GM23338 (cell line): Measurements from ENCODE around the gene SLC6A5.

Experiments used
- CREB1 ChIP-seq: fragments of 250-450 bp; sonication (Bioruptor Pico); IDR thresholded peaks from 2 replicates; pipeline ENCODE4 v1.5.0; 2020; ENCODE audit warnings: low read depth, mild to moderate bottlenecking, moderate library complexity
- EZH2 ChIP-seq: fragments of 200-600 bp; sonication (generic); IDR thresholded peaks from one replicate; pipeline ENCODE4 v1.8.0; 2017; ENCODE audit warnings: antibody characterized with exemption, mild to moderate bottlenecking, low read depth; ENCODE audit not compliant: unreplicated experiment
- EZH2phosphoT487 ChIP-seq: fragments of 200-600 bp; sonication (generic); IDR thresholded peaks from one replicate; pipeline ENCODE4 v1.8.1; 2018; ENCODE audit warnings: antibody characterized with exemption; ENCODE audit not compliant: unreplicated experiment
- NANOG ChIP-seq: IDR thresholded peaks from 2 replicates; pipeline ENCODE4 v1.6.1; 2016; ENCODE audit warnings: antibody characterized with exemption, borderline replicate concordance
- POLR2AphosphoS5 ChIP-seq: IDR thresholded peaks from 2 replicates; pipeline ENCODE4 v1.6.1; 2016; ENCODE audit warnings: antibody characterized with exemption, low read depth
- ZNF114 ChIP-seq: fragments of 250-450 bp; sonication (Bioruptor Pico); IDR thresholded peaks from 2 replicates; pipeline ENCODE4 v1.5.0; 2020; ENCODE audit warnings: mild to moderate bottlenecking, moderate library complexity
- TF ChIP-seq, protein P1 (sequence below), 2 experiments: fragments of 200-600 bp in 1 of 2; sonication (generic) in 1 of 2; conservative IDR thresholded peaks; 2 replicates each; pipeline versions ENCODE4 v1.5.1 to v1.6.1; 2016 to 2017; ENCODE audit warnings: antibody characterized with exemption in 2 of 2, low read depth in 2 of 2, mild to moderate bottlenecking in 2 of 2, moderate library complexity in 1 of 2
- TF ChIP-seq, protein P2 (sequence below): IDR thresholded peaks from one replicate; pipeline ENCODE4 v1.6.1; 2018; ENCODE audit warnings: antibody characterized with exemption; ENCODE audit not compliant: unreplicated experiment
- TF ChIP-seq, protein P3 (sequence below): IDR thresholded peaks from 2 replicates; pipeline ENCODE4 v1.6.1; 2016; ENCODE audit warnings: antibody characterized with exemption
- TF ChIP-seq, protein P4 (sequence below): fragments of 250-450 bp; sonication (Bioruptor Pico); IDR thresholded peaks from 2 replicates; pipeline ENCODE4 v1.5.0; 2020; ENCODE audit warnings: mild to moderate bottlenecking, moderate library complexity

DNA sequence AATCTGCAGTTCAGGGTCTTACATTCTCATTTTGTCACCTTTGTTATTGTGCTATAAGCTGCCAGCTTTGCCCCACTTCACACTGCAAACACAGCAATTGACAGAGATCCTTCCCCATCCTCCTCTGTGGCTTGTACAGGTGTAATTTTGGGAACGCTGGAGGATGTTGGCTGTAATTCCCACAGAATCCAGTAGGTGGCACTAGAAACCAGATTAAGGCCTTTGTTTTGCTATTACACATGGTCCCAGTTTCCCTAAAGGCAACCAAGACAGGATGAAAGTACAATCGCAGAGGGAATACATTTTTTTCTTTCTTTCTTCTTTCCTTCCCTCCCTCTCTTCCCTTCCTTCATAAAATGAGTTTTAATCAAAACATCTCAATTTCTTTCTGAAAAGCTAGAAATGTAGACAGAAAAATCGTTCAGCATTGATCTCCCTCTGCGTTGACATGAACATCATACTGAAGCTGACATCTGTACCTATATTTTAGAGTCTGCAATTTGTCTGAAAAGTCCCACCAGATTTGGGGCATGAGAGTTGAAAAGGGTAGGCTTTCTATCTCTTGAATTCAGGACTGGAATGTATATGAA is 48.7 kb downstream of the SLC6A5 start:
- TF ChIP-seq, protein P1, sequence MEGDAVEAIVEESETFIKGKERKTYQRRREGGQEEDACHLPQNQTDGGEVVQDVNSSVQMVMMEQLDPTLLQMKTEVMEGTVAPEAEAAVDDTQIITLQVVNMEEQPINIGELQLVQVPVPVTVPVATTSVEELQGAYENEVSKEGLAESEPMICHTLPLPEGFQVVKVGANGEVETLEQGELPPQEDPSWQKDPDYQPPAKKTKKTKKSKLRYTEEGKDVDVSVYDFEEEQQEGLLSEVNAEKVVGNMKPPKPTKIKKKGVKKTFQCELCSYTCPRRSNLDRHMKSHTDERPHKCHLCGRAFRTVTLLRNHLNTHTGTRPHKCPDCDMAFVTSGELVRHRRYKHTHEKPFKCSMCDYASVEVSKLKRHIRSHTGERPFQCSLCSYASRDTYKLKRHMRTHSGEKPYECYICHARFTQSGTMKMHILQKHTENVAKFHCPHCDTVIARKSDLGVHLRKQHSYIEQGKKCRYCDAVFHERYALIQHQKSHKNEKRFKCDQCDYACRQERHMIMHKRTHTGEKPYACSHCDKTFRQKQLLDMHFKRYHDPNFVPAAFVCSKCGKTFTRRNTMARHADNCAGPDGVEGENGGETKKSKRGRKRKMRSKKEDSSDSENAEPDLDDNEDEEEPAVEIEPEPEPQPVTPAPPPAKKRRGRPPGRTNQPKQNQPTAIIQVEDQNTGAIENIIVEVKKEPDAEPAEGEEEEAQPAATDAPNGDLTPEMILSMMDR (conservative IDR thresholded peaks at IDR 0.05; ENCODE audit: low read depth in 2 of 2), result peak; percentile 91 to 94
- no peak for TF ChIP-seq EZH2
- no peak for TF ChIP-seq POLR2AphosphoS5
- TF ChIP-seq EZH2phosphoT487, result no peak
- TF ChIP-seq, protein P2, sequence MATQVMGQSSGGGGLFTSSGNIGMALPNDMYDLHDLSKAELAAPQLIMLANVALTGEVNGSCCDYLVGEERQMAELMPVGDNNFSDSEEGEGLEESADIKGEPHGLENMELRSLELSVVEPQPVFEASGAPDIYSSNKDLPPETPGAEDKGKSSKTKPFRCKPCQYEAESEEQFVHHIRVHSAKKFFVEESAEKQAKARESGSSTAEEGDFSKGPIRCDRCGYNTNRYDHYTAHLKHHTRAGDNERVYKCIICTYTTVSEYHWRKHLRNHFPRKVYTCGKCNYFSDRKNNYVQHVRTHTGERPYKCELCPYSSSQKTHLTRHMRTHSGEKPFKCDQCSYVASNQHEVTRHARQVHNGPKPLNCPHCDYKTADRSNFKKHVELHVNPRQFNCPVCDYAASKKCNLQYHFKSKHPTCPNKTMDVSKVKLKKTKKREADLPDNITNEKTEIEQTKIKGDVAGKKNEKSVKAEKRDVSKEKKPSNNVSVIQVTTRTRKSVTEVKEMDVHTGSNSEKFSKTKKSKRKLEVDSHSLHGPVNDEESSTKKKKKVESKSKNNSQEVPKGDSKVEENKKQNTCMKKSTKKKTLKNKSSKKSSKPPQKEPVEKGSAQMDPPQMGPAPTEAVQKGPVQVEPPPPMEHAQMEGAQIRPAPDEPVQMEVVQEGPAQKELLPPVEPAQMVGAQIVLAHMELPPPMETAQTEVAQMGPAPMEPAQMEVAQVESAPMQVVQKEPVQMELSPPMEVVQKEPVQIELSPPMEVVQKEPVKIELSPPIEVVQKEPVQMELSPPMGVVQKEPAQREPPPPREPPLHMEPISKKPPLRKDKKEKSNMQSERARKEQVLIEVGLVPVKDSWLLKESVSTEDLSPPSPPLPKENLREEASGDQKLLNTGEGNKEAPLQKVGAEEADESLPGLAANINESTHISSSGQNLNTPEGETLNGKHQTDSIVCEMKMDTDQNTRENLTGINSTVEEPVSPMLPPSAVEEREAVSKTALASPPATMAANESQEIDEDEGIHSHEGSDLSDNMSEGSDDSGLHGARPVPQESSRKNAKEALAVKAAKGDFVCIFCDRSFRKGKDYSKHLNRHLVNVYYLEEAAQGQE, result no peak
- TF ChIP-seq, protein P3, sequence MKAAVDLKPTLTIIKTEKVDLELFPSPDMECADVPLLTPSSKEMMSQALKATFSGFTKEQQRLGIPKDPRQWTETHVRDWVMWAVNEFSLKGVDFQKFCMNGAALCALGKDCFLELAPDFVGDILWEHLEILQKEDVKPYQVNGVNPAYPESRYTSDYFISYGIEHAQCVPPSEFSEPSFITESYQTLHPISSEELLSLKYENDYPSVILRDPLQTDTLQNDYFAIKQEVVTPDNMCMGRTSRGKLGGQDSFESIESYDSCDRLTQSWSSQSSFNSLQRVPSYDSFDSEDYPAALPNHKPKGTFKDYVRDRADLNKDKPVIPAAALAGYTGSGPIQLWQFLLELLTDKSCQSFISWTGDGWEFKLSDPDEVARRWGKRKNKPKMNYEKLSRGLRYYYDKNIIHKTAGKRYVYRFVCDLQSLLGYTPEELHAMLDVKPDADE, result no peak
- TF ChIP-seq ZNF114 (CRISPR knock-in tag), result no peak
- TF ChIP-seq, protein P4, sequence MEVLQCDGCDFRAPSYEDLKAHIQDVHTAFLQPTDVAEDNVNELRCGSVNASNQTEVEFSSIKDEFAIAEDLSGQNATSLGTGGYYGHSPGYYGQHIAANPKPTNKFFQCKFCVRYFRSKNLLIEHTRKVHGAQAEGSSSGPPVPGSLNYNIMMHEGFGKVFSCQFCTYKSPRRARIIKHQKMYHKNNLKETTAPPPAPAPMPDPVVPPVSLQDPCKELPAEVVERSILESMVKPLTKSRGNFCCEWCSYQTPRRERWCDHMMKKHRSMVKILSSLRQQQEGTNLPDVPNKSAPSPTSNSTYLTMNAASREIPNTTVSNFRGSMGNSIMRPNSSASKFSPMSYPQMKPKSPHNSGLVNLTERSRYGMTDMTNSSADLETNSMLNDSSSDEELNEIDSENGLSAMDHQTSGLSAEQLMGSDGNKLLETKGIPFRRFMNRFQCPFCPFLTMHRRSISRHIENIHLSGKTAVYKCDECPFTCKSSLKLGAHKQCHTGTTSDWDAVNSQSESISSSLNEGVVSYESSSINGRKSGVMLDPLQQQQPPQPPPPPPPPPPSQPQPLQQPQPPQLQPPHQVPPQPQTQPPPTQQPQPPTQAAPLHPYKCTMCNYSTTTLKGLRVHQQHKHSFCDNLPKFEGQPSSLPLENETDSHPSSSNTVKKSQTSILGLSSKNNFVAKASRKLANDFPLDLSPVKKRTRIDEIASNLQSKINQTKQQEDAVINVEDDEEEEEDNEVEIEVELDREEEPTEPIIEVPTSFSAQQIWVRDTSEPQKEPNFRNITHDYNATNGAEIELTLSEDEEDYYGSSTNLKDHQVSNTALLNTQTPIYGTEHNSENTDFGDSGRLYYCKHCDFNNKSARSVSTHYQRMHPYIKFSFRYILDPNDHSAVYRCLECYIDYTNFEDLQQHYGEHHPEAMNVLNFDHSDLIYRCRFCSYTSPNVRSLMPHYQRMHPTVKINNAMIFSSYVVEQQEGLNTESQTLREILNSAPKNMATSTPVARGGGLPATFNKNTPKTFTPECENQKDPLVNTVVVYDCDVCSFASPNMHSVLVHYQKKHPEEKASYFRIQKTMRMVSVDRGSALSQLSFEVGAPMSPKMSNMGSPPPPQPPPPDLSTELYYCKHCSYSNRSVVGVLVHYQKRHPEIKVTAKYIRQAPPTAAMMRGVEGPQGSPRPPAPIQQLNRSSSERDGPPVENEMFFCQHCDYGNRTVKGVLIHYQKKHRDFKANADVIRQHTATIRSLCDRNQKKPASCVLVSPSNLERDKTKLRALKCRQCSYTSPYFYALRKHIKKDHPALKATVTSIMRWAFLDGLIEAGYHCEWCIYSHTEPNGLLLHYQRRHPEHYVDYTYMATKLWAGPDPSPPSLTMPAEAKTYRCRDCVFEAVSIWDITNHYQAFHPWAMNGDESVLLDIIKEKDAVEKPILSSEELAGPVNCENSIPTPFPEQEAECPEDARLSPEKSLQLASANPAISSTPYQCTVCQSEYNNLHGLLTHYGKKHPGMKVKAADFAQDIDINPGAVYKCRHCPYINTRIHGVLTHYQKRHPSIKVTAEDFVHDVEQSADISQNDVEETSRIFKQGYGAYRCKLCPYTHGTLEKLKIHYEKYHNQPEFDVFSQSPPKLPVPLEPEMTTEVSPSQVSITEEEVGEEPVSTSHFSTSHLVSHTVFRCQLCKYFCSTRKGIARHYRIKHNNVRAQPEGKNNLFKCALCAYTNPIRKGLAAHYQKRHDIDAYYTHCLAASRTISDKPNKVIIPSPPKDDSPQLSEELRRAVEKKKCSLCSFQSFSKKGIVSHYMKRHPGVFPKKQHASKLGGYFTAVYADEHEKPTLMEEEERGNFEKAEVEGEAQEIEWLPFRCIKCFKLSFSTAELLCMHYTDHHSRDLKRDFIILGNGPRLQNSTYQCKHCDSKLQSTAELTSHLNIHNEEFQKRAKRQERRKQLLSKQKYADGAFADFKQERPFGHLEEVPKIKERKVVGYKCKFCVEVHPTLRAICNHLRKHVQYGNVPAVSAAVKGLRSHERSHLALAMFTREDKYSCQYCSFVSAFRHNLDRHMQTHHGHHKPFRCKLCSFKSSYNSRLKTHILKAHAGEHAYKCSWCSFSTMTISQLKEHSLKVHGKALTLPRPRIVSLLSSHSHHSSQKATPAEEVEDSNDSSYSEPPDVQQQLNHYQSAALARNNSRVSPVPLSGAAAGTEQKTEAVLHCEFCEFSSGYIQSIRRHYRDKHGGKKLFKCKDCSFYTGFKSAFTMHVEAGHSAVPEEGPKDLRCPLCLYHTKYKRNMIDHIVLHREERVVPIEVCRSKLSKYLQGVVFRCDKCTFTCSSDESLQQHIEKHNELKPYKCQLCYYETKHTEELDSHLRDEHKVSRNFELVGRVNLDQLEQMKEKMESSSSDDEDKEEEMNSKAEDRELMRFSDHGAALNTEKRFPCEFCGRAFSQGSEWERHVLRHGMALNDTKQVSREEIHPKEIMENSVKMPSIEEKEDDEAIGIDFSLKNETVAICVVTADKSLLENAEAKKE (CRISPR knock-in tag), result no peak
- TF ChIP-seq CREB1 (CRISPR knock-in tag), result no peak
- TF ChIP-seq NANOG, result no peak
